Measurements from ENCODE around the gene TTC21A.

GRCh38 chr3:39169712-39170111 is 62.2 kb downstream of the TTC21A start:
- TF ChIP-seq ZXDC (CRISPR knock-in tag; IDR thresholded peaks at IDR 0.05) (no peak), KDM5B (CRISPR knock-in tag; IDR thresholded peaks at IDR 0.05; ENCODE audit: borderline replicate concordance) (no peak), KLF6 (CRISPR knock-in tag; IDR thresholded peaks at IDR 0.05) (no peak), EP300 (IDR thresholded peaks at IDR 0.05; ENCODE audit: low read depth in 2 of 2, low read length in 2 of 2) (no peak), EP300 (CRISPR knock-in tag; IDR thresholded peaks at IDR 0.05; ENCODE audit: borderline replicate concordance) (no peak), NFYC (CRISPR knock-in tag; IDR thresholded peaks at IDR 0.05) (no peak), TBP (CRISPR knock-in tag; IDR thresholded peaks at IDR 0.05) (no peak), ZNF180 (CRISPR knock-in tag; IDR thresholded peaks at IDR 0.05; ENCODE audit: borderline replicate concordance, low read depth) (no peak), FOXM1 (CRISPR knock-in tag; IDR thresholded peaks at IDR 0.05) (no peak), SIN3A (IDR thresholded peaks at IDR 0.05; ENCODE audit: borderline replicate concordance, low read depth, low read length) (no peak)
- TF ChIP-seq, protein P1, sequence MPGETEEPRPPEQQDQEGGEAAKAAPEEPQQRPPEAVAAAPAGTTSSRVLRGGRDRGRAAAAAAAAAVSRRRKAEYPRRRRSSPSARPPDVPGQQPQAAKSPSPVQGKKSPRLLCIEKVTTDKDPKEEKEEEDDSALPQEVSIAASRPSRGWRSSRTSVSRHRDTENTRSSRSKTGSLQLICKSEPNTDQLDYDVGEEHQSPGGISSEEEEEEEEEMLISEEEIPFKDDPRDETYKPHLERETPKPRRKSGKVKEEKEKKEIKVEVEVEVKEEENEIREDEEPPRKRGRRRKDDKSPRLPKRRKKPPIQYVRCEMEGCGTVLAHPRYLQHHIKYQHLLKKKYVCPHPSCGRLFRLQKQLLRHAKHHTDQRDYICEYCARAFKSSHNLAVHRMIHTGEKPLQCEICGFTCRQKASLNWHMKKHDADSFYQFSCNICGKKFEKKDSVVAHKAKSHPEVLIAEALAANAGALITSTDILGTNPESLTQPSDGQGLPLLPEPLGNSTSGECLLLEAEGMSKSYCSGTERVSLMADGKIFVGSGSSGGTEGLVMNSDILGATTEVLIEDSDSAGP (CRISPR knock-in tag; IDR thresholded peaks at IDR 0.05; ENCODE audit: borderline replicate concordance) = no peak
- TF ChIP-seq, protein P2, sequence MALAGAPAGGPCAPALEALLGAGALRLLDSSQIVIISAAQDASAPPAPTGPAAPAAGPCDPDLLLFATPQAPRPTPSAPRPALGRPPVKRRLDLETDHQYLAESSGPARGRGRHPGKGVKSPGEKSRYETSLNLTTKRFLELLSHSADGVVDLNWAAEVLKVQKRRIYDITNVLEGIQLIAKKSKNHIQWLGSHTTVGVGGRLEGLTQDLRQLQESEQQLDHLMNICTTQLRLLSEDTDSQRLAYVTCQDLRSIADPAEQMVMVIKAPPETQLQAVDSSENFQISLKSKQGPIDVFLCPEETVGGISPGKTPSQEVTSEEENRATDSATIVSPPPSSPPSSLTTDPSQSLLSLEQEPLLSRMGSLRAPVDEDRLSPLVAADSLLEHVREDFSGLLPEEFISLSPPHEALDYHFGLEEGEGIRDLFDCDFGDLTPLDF (CRISPR knock-in tag; IDR thresholded peaks at IDR 0.05) = no peak

Data from HepG2 (cell line).